Measurements from ENCODE around the gene FGFR3.

DNA sequence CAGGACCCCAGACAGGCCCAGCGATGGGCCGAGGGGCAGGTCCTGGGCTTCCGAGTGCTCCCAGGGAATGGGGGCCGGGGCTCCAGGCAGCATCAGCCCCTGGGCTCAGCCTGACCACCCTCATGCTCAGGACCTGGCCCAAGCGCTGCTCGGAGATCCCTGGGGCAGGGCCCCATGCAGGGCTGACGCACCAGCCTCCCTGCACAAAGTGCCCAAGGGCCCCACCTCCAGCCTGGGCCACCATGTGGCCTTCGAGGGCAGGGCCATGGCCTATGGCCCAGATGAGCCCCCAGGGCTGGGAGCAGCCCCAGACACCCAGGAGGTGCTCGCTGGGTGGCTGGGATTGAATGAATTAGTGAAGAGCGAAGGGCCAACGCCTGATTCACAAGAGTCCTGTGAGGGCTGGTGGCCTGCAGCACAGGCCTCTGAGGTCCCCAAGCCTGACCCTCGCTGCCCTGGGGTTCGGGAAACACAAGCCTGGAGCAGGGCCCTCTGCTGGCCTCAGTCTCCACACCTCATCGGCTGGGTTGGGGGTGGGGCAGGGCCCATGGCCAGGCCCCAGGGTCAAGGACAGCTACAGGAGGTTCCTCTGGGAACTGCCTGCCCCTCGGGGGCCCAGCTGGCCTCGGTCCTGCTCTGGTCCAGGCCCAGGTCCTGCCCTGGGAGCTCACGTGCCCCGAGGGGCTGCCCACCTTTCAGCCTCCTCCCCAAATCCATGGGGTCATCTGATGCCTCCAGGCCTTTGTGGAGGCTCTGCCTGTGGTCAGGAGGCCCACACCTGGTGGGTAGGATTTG lies 13.3 kb upstream of the FGFR3 start:
- TF ChIP-seq, protein P1, sequence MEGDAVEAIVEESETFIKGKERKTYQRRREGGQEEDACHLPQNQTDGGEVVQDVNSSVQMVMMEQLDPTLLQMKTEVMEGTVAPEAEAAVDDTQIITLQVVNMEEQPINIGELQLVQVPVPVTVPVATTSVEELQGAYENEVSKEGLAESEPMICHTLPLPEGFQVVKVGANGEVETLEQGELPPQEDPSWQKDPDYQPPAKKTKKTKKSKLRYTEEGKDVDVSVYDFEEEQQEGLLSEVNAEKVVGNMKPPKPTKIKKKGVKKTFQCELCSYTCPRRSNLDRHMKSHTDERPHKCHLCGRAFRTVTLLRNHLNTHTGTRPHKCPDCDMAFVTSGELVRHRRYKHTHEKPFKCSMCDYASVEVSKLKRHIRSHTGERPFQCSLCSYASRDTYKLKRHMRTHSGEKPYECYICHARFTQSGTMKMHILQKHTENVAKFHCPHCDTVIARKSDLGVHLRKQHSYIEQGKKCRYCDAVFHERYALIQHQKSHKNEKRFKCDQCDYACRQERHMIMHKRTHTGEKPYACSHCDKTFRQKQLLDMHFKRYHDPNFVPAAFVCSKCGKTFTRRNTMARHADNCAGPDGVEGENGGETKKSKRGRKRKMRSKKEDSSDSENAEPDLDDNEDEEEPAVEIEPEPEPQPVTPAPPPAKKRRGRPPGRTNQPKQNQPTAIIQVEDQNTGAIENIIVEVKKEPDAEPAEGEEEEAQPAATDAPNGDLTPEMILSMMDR (IDR thresholded peaks at IDR 0.05; ENCODE audit: low read length) = no peak
- TF ChIP-seq EZH2 (optimal IDR thresholded peaks at IDR 0.05; ENCODE audit: low read depth, low read length) (no peak), EZH2phosphoT487 (IDR thresholded peaks at IDR 0.05; ENCODE audit: low read length) (no peak)
